GM18498 (cell line): ENCODE results near the gene SIGLEC8.

ENCODE experiments used
- ATAC-seq: cut with Tn5 transposase; IDR thresholded peaks from one replicate; pipeline ENCODE4 v1.9.1; 2021; ENCODE audit warnings: mild to moderate bottlenecking, moderate library complexity; ENCODE audit not compliant: unreplicated experiment

SIGLEC8 gene

GRCh38 chr19:51407511-51408131 lies 50.6 kb downstream of the SIGLEC8 start:
- ATAC-seq: no peak

DNA sequence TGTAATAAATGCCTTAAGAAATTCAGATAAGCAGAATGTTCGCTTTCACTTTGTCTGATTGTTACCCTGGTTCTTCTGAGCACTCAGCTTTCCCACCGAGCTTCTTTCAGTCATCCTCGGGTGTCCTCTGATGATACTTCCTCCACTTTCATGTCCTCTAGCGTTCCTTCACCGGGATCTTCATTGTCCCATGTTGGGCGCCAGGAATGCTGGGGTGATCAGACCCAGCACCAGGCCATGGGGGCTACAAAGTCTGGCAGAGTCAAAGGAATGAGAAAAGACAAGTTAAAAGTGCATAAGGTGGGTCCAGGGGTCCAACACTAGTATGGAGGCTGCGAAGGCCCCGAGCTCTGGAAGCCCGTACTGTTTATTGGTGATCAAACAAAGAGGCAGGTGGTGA lies 56.1 kb downstream of the SIGLEC8 start:
- no peak for ATAC-seq
